K562 (cell line): ENCODE results near the gene OOSP2. TPM values are rescaled to one million over a fixed set of nuclear protein-coding genes. Genes with fewer than 3 reads are reported as not detected.

ENCODE experiments used
- ATAC-seq: fragments of 200-7000 bp; cut with Tn5 transposase; 3 replicates; pipeline ENCODE4 v1.9.1; 2020; ENCODE audit warnings: moderate library complexity
- BruUV-seq: library from RNA; stranded (reverse); fragments of 400-500 nt; replicated peaks from 2 replicates; lab custom pipeline; 2021; lab: Mats Ljungman, UMichigan
- CTCF ChIA-PET: fragments of 300-600 bp; formaldehyde crosslinking; extraction: SDS; loops from one replicate; lab custom pipeline; 2021; ENCODE audit warnings: low intra/inter-chr PET ratio; lab: Yijun Ruan, JAX
- POLR2A ChIA-PET: fragments of 300-600, 350-650 bp; sonication (Branson Sonifier 250); formaldehyde crosslinking; extraction: SDS; loops from one replicate; lab custom pipeline; 2021; ENCODE audit warnings: antibody characterized with exemption, inconsistent platforms; lab: Yijun Ruan, JAX
- DNase-seq, 4 experiments: peaks; one replicate each; pipeline versions ENCODE4 v3.0.0 to v3.0.0-alpha.2; 2011 to 2018; ENCODE audit warnings: low spot score in 3 of 4, mixed read lengths in 3 of 4; ENCODE audit errors: extremely low read depth in 1 of 4
- FAIRE-seq: peaks from 2 replicates; lab custom pipeline; 2011; peaks lifted over from hg19 to GRCh38; lab: Jason Lieb, UNC
- H2AFZ ChIP-seq: 2 replicates; pipeline ENCODE4 v1.6.0; 2011; ENCODE audit warnings: low read depth, low read length, control low read depth, inconsistent platforms
- H3K27ac ChIP-seq: fragments of 200-600 bp; 3 replicates; pipeline ENCODE4 v1.8.0; 2011; ENCODE audit warnings: low read depth, mild to moderate bottlenecking, control low read depth, inconsistent platforms, low read length, moderate library complexity, mixed read lengths; ENCODE audit errors: extremely low read depth
- H3K27me3 ChIP-seq, 2 experiments: fragments of 300-600 bp in 1 of 2; 2 replicates in 1 of 2; 3 replicates in 1 of 2; pipeline versions ENCODE4 v1.6.0 to v1.8.0; 2011; ENCODE audit warnings: inconsistent platforms in 2 of 2, low read length in 2 of 2, mild to moderate bottlenecking in 1 of 2, mixed read lengths in 1 of 2, moderate library complexity in 1 of 2; ENCODE audit not compliant: control insufficient read depth in 2 of 2, insufficient read depth in 2 of 2
- H3K36me3 ChIP-seq: fragments of 300-600 bp; 3 replicates; pipeline ENCODE4 v1.8.0; 2011; ENCODE audit warnings: mild to moderate bottlenecking, low read length, inconsistent platforms; ENCODE audit not compliant: control insufficient read depth, insufficient read depth
- H3K4me1 ChIP-seq, 2 experiments: fragments of 200-600 bp in 1 of 2; replicated peaks in 1 of 2; 2 replicates in 1 of 2; 3 replicates in 1 of 2; pipeline versions ENCODE4 v1.5.1 to v1.8.0; 2011; ENCODE audit warnings: inconsistent platforms in 2 of 2, low read length in 2 of 2, mild to moderate bottlenecking in 1 of 2, mixed read lengths in 1 of 2, moderate library complexity in 1 of 2; ENCODE audit not compliant: control insufficient read depth in 2 of 2, insufficient read depth in 2 of 2
- H3K4me2 ChIP-seq: 2 replicates; pipeline ENCODE4 v1.6.1; 2011; ENCODE audit warnings: low read length, control low read depth, inconsistent platforms, mixed read lengths; ENCODE audit not compliant: insufficient read depth
- H3K4me3 ChIP-seq: fragments of 200-600 bp; sonication (generic), shearing (Covaris generic); 2 replicates; pipeline ENCODE4 v1.5.1; 2016; ENCODE audit warnings: control low read depth, inconsistent platforms
- H3K79me2 ChIP-seq: fragments of 200-600 bp; 3 replicates; pipeline ENCODE4 v1.8.0; 2011; ENCODE audit warnings: low read length, inconsistent platforms; ENCODE audit not compliant: control insufficient read depth, insufficient read depth
- H3K9ac ChIP-seq, 2 experiments: 2 replicates each; pipeline versions ENCODE4 v1.6.0 to v1.6.1; 2011; ENCODE audit warnings: low read depth in 2 of 2, low read length in 2 of 2, control low read depth in 1 of 2, inconsistent platforms in 1 of 2, mild to moderate bottlenecking in 1 of 2, mixed read lengths in 1 of 2; ENCODE audit not compliant: insufficient read depth in 1 of 2
- H3K9me1 ChIP-seq: one replicate; pipeline ENCODE4 v1.6.0; 2011; ENCODE audit warnings: inconsistent platforms, mild to moderate bottlenecking, low read length, moderate library complexity; ENCODE audit not compliant: control insufficient read depth, insufficient read depth
- H3K9me3 ChIP-seq: replicated peaks from 2 replicates; pipeline ENCODE4 v1.5.1; 2011; ENCODE audit warnings: low read depth, low read length, inconsistent platforms; ENCODE audit not compliant: control insufficient read depth, insufficient read depth
- H4K20me1 ChIP-seq: replicated peaks from 2 replicates; pipeline ENCODE4 v1.6.1; 2011; ENCODE audit warnings: low read length, inconsistent platforms, mixed read lengths; ENCODE audit not compliant: control insufficient read depth, insufficient read depth
- BRD9 ChIP-seq: fragments of 450-650 bp; IDR thresholded peaks from 2 replicates; pipeline ENCODE4 v1.6.1; 2018; ENCODE audit warnings: low read depth; ENCODE audit not compliant: partially characterized antibody
- CBFA2T2 ChIP-seq: fragments of 450-650 bp; conservative IDR thresholded peaks from 2 replicates; pipeline ENCODE4 v1.6.1; 2017; ENCODE audit warnings: mild to moderate bottlenecking
- CXXC5 ChIP-seq: fragments of 250-450 bp; sonication (Bioruptor Pico); IDR thresholded peaks from 2 replicates; pipeline ENCODE4 v1.8.0; 2022; ENCODE audit warnings: inconsistent platforms, mild to moderate bottlenecking, moderate library complexity
- EGR1 ChIP-seq: fragments of 450-650 bp; conservative IDR thresholded peaks from 2 replicates; pipeline ENCODE4 v1.6.1; 2017; ENCODE audit warnings: mild to moderate bottlenecking
- GTF3C2 ChIP-seq: IDR thresholded peaks from 3 replicates; pipeline ENCODE4 v1.6.1; 2011; ENCODE audit warnings: borderline replicate concordance, mild to moderate bottlenecking, moderate library complexity; ENCODE audit not compliant: insufficient read length; ENCODE audit errors: extremely low read depth
- HIVEP1 ChIP-seq: fragments of 250-450 bp; sonication (Bioruptor Pico); IDR thresholded peaks from 2 replicates; pipeline ENCODE4 v1.4.0; 2020; ENCODE audit warnings: mild to moderate bottlenecking
- RBM34 ChIP-seq: fragments of 200-400 bp; formaldehyde crosslinking; IDR thresholded peaks from 2 replicates; pipeline ENCODE4 v1.6.1; 2018; ENCODE audit warnings: low read length, borderline replicate concordance; ENCODE audit not compliant: insufficient read depth
- TCFL5 ChIP-seq: fragments of 250-450 bp; sonication (Bioruptor Pico); conservative IDR thresholded peaks from 2 replicates; pipeline ENCODE4 v1.6.1; 2021; ENCODE audit warnings: mild to moderate bottlenecking, moderate library complexity, matching md5 sums
- YBX1 ChIP-seq: fragments of 450-650 bp; IDR thresholded peaks from 2 replicates; pipeline ENCODE4 v1.7.1; 2016; ENCODE audit warnings: mild to moderate bottlenecking
- WGBS: fragments of 100-300 bp; shearing (Covaris generic); methylation state at CpG from one replicate; pipeline ENCODE4 v1.1.6; 2016; ENCODE audit warnings: low coverage, mixed read lengths; ENCODE audit not compliant: insufficient coverage; ENCODE audit errors: missing lambda C conversion rate; 5-methylcytosine and 5-hydroxymethylcytosine counted together
- in situ Hi-C: fragments of 300-500 bp; cut with MboI; formaldehyde crosslinking; loops from 4 replicates; pipeline ENCODE4 v1.15.0; 2018; ENCODE audit warnings: inconsistent platforms, mixed read lengths
- intact Hi-C: fragments of 100-400 bp; cut with micrococcal nuclease; formaldehyde crosslinking; loops from 2 replicates; pipeline ENCODE4 v1.14.2; 2022
- polyA plus RNA-seq, 8 experiments: library from polyadenylated mRNA; depleted of rRNA in 4 of 8; stranded (reverse) in 5 of 8; unstranded in 3 of 8; fragments of >200 nt; fragmentation: Nextera tagmentation in 2 of 8; fragmentation: Illumina TruSeq in 1 of 8; extraction: Ambion mirVana in 2 of 8; extraction: Trizol in 1 of 8; gene quantifications; 2 replicates each; pipeline versions ENCODE4 v1.2.1 to v1.2.3, GENCODE V29; 2011 to 2014; ENCODE audit warnings: inconsistent platforms in 1 of 8, missing spikeins in 1 of 8
- total RNA-seq, 7 experiments: library from RNA; depleted of rRNA in 6 of 7; stranded (reverse); fragments of >200 nt in 6 of 7; fragmentation: Illumina TruSeq in 2 of 7; extraction: Trizol in 2 of 7; gene quantifications; 2 replicates each; pipeline versions ENCODE4 v1.2.1 to v1.2.3, GENCODE V29; 2011 to 2021; ENCODE audit warnings: low replicate concordance in 1 of 7

OOSP2 gene
- total and polyA plus RNA-seq, 9 of the 15 experiments (the other 6 are each of a cell fraction or from before 2014, with no cell fraction given): 0.14 to 1.5 (median 0.32) TPM; not detected in 4

- CTCF ChIA-PET: no interaction called here
- intact Hi-C loops: no loop called here
- H3K9me1 ChIP-seq: no peaks in the 10 kb centered on the region
These were observed 23.3 kb upstream of the OOSP2 start, which contains the start of gene OOSP4B for GRCh38 chr11:60016881-60017280. Gene OOSP4B (plus strand): TSS chr11:60017181.

More at GRCh38 chr11:60016881-60017280, 23.3 kb upstream of the OOSP2 start, which contains the start of gene OOSP4B:
- POLR2A ChIA-PET: interaction anchor here (0.6 to 0.7 kb wide), 2 partner anchors 10 to 11 kb away, joined by 3 read pairs; no protein-coding TSS in a partner anchor
- H4K20me1 ChIP-seq: no peaks in the 10 kb centered on the region
- no peak for TF ChIP-seq EGR1
- no peak for TF ChIP-seq YBX1
- no peak for TF ChIP-seq CXXC5 (CRISPR knock-in tag)
- TF ChIP-seq RBM34: no peak
- no peak for TF ChIP-seq GTF3C2
- TF ChIP-seq CBFA2T2: no peak
- no peak for TF ChIP-seq TCFL5 (CRISPR knock-in tag)
- TF ChIP-seq BRD9: no peak
- no peak for TF ChIP-seq HIVEP1 (CRISPR knock-in tag)
- no peaks in the 10 kb centered on the region for H3K27me3 ChIP-seq
- no peak for FAIRE-seq
- WGBS: 60% methylated on average over 1 of the region's 1 CpG
- no peaks in the 10 kb centered on the region for H3K9me3 ChIP-seq
- BruUV-seq: no TSS peak
- no peak within 1 kb of the TSS for H3K27ac ChIP-seq
- peak within 1 kb of the TSS; percentile 66 for H2AFZ ChIP-seq
- H3K79me2 ChIP-seq: no peaks in the 10 kb centered on the region
- no peaks in the 10 kb centered on the region for H3K36me3 ChIP-seq
- H3K4me3 ChIP-seq: no peak within 1 kb of the TSS
- DNase-seq: no peak
- in situ Hi-C loops: no loop called here
- H3K9ac ChIP-seq: no peak within 1 kb of the TSS
- H3K4me2 ChIP-seq: no peak within 1 kb of the TSS
- ATAC-seq: no peak
- no peaks in the 10 kb centered on the region; a peak in 1 of 5 replicates for H3K4me1 ChIP-seq
